GM18861 (cell line): ENCODE data around the gene RD3L.

ENCODE experiments used
- ATAC-seq: cut with Tn5 transposase; IDR thresholded peaks from one replicate; pipeline ENCODE4 v1.9.1; 2021; ENCODE audit not compliant: unreplicated experiment

The RD3L gene

GRCh38 chr14:103897075-103897947 lies 45.0 kb downstream of the RD3L start:
- ATAC-seq, result no peak

GRCh38 chr14:103896578-103896977 lies 45.8 kb downstream of the RD3L start:
- ATAC-seq, result no peak

- no peak for ATAC-seq
Observed at GRCh38 chr14:103894723-103895059, 47.6 kb downstream of the RD3L start.

GRCh38 chr14:103894034-103894722 lies 48.2 kb downstream of the RD3L start:
- ATAC-seq, result no peak

GRCh38 chr14:103892247-103892646 lies 50.1 kb downstream of the RD3L start:
- no peak for ATAC-seq

GRCh38 chr14:103891667-103892215 lies 50.6 kb downstream of the RD3L start:
- ATAC-seq, result no peak

GRCh38 chr14:103890821-103891666 lies 51.3 kb downstream of the RD3L start:
- no peak for ATAC-seq
